ENCODE measurements around the gene GRIN2A.

The GRIN2A gene

GRCh38 chr16:10182222-10183053 lies at the start of gene GRIN2A:
GRIN2A (minus strand) TSS chr16:10182428; CDS start chr16:10180411, 2,017 bp downstream.
- no peak for DNase-seq (ENCODE audit: low spot score)

- no peak for DNase-seq (ENCODE audit: low spot score)
Measured at GRCh38 chr16:10231563-10231962, 49.3 kb upstream of the GRIN2A start.

GRCh38 chr16:10228779-10229178 lies 46.6 kb upstream of the GRIN2A start:
- DNase-seq (ENCODE audit: low spot score): no peak

GRCh38 chr16:10226987-10227306 lies 44.7 kb upstream of the GRIN2A start:
- no peak for DNase-seq (ENCODE audit: low spot score)

- no peak for DNase-seq (ENCODE audit: low spot score)
Measured at GRCh38 chr16:10226141-10226986, 44.1 kb upstream of the GRIN2A start.

- no peak for DNase-seq (ENCODE audit: low spot score)
Measured at GRCh38 chr16:10225653-10226052, 43.4 kb upstream of the GRIN2A start.

GRCh38 chr16:10224850-10225249 lies 42.6 kb upstream of the GRIN2A start:
- no peak for DNase-seq (ENCODE audit: low spot score)

GRCh38 chr16:10220942-10221341 lies 38.7 kb upstream of the GRIN2A start:
- no peak for DNase-seq (ENCODE audit: low spot score)

GRCh38 chr16:10219742-10220141 lies 37.5 kb upstream of the GRIN2A start:
- DNase-seq (ENCODE audit: low spot score): no peak

- DNase-seq (ENCODE audit: low spot score): no peak
Measured at GRCh38 chr16:10218490-10219206, 36.4 kb upstream of the GRIN2A start.

GRCh38 chr16:10213748-10214147 lies 31.5 kb upstream of the GRIN2A start:
- no peak for DNase-seq (ENCODE audit: low spot score)

GRCh38 chr16:10210944-10211343 lies 28.7 kb upstream of the GRIN2A start:
- DNase-seq (ENCODE audit: low spot score): no peak

GRCh38 chr16:10206865-10207264 lies 24.6 kb upstream of the GRIN2A start:
- no peak for DNase-seq (ENCODE audit: low spot score)

- DNase-seq (ENCODE audit: low spot score): no peak
Measured at GRCh38 chr16:10206215-10206614, 24.0 kb upstream of the GRIN2A start.

GRCh38 chr16:10205688-10206087 lies 23.5 kb upstream of the GRIN2A start:
- no peak for DNase-seq (ENCODE audit: low spot score)

- DNase-seq (ENCODE audit: low spot score): no peak
Measured at GRCh38 chr16:10202649-10203048, 20.4 kb upstream of the GRIN2A start.

- DNase-seq (ENCODE audit: low spot score): no peak
Measured at GRCh38 chr16:10200637-10201586, 18.7 kb upstream of the GRIN2A start.

GRCh38 chr16:10196999-10197398 lies 14.8 kb upstream of the GRIN2A start:
- no peak for DNase-seq (ENCODE audit: low spot score)

- no peak for DNase-seq (ENCODE audit: low spot score)
Measured at GRCh38 chr16:10191096-10191495, 8.9 kb upstream of the GRIN2A start.

- no peak for DNase-seq (ENCODE audit: low spot score)
Measured at GRCh38 chr16:10189861-10190390, 7.7 kb upstream of the GRIN2A start.

GRCh38 chr16:10188236-10188635 lies 6.0 kb upstream of the GRIN2A start:
- DNase-seq (ENCODE audit: low spot score): no peak
